Mesothelial cell of epicardium (in vitro differentiated cells): Measurements from ENCODE around the gene IBSP. TPM values are rescaled to one million over a fixed set of nuclear protein-coding genes. Genes with fewer than 3 reads are reported as not detected.

Source experiments
- DNase-seq, 2 experiments: peaks; one replicate each; pipeline ENCODE4 v3.0.0; 2021; ENCODE audit warnings: low spot score in 2 of 2; ENCODE audit not compliant: unreplicated experiment in 2 of 2
- H3K27ac Mint-ChIP-seq: 2 replicates; pipeline ENCODE4 v1.8.0; 2021; ENCODE audit warnings: mixed read lengths
- H3K27me3 Mint-ChIP-seq: 2 replicates; pipeline ENCODE4 v1.8.0; 2021; ENCODE audit warnings: low read depth, mixed read lengths
- H3K36me3 Mint-ChIP-seq: 2 replicates; pipeline ENCODE4 v1.8.0; 2021; ENCODE audit warnings: mixed read lengths
- H3K4me1 Mint-ChIP-seq: 2 replicates; pipeline ENCODE4 v1.8.0; 2021; ENCODE audit warnings: mixed read lengths
- H3K4me3 Mint-ChIP-seq: 2 replicates; pipeline ENCODE4 v1.8.0; 2021; ENCODE audit warnings: mild to moderate bottlenecking, moderate library complexity, mixed read lengths
- H3K9me3 Mint-ChIP-seq: 2 replicates; pipeline ENCODE4 v1.8.0; 2021; ENCODE audit warnings: mixed read lengths
- total RNA-seq: library from RNA; stranded (reverse); gene quantifications from 3 replicates; pipeline ENCODE4 v1.2.1, GENCODE V29; 2021
- TF ChIP-seq, protein P1 (sequence below): fragments of 200-600 bp; sonication (generic); IDR thresholded peaks from one replicate; pipeline ENCODE4 v1.5.0; 2021; ENCODE audit warnings: antibody characterized with exemption; ENCODE audit not compliant: unreplicated experiment

IBSP gene
- total RNA-seq, 1 donor from 2014 or later: not detected

DNA sequence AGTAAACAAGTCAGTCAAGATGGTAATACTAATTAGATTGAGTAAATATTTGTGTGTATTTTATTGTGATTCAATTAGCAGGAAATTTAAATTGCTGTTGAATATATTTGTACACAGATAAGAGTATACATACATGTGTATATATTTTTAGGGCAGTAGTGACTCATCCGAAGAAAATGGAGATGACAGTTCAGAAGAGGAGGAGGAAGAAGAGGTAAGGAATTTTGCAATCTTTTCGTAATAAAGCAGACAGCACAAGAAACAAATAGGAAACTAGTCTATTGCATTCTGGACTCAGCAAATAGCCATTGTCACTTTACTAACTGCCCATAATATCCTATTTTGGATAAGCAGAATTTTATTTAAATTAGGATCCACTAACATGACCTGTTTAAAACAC is 6.6 kb downstream of the IBSP start:
- no peaks in the 10 kb centered on the region for H3K9me3 Mint-ChIP-seq
- H3K4me3 Mint-ChIP-seq: no peak overlapping the region
- H3K27ac Mint-ChIP-seq: no peak overlapping the region
- no peaks in the 10 kb centered on the region for H3K4me1 Mint-ChIP-seq
- TF ChIP-seq, protein P1, sequence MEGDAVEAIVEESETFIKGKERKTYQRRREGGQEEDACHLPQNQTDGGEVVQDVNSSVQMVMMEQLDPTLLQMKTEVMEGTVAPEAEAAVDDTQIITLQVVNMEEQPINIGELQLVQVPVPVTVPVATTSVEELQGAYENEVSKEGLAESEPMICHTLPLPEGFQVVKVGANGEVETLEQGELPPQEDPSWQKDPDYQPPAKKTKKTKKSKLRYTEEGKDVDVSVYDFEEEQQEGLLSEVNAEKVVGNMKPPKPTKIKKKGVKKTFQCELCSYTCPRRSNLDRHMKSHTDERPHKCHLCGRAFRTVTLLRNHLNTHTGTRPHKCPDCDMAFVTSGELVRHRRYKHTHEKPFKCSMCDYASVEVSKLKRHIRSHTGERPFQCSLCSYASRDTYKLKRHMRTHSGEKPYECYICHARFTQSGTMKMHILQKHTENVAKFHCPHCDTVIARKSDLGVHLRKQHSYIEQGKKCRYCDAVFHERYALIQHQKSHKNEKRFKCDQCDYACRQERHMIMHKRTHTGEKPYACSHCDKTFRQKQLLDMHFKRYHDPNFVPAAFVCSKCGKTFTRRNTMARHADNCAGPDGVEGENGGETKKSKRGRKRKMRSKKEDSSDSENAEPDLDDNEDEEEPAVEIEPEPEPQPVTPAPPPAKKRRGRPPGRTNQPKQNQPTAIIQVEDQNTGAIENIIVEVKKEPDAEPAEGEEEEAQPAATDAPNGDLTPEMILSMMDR: no peak
- no peaks in the 10 kb centered on the region for H3K27me3 Mint-ChIP-seq
- H3K36me3 Mint-ChIP-seq: no peaks in the 10 kb centered on the region
- no peak for DNase-seq

DNA sequence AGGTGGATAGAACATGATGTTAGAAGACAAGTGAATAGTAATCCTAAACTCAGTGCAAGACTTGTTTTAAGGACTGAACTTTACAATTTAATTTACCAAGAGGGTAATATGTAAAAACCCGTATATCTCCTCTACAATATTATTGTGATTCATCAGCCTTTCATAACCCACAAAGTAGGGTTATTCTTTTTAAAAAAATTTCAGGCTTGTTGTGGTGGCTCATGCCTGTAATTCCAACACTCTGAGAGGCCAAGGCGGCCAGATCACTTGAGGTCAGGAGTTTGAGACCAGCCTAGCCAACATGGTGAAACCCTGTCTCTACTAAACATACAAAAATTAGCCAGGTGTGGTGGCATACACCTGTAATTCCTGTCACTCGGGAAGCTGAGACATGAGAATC is 7.2 kb downstream of the IBSP start:
- peaks cover 3% of the 10 kb centered on the region for H3K27me3 Mint-ChIP-seq
- H3K9me3 Mint-ChIP-seq: peaks cover 5% of the 10 kb centered on the region
- TF ChIP-seq, protein P1: no peak
- H3K36me3 Mint-ChIP-seq: no peaks in the 10 kb centered on the region
- H3K4me1 Mint-ChIP-seq: no peaks in the 10 kb centered on the region
- DNase-seq: no peak
- no peak overlapping the region for H3K4me3 Mint-ChIP-seq
- no peak overlapping the region for H3K27ac Mint-ChIP-seq

DNA sequence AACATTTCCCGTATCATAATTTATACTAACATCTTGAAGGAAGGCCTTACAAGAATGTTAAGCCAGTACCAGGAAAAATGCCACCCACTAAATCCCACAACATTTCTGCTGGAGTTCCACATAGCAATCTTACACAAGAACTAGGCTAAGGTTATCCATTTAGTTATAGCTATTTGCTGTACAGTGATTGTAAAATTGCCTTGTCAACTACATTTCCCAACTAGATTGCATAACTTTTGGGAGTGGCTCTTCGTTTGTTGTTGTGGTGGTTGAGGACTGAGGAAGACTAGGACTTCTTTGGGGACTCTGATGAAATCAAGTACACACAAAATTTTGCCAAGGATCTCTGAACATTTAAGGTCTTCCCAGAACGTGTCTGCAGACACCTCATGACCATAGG is 8.0 kb downstream of the IBSP start:
- Mint-ChIP-seq H3K4me1 (no peaks in the 10 kb centered on the region), H3K27me3 (peaks cover 3% of the 10 kb centered on the region), H3K4me3 (no peak overlapping the region), H3K36me3 (no peaks in the 10 kb centered on the region), H3K27ac (no peak overlapping the region), H3K9me3 (peaks cover 5% of the 10 kb centered on the region)
- TF ChIP-seq, protein P1: no peak
- no peak for DNase-seq

DNA sequence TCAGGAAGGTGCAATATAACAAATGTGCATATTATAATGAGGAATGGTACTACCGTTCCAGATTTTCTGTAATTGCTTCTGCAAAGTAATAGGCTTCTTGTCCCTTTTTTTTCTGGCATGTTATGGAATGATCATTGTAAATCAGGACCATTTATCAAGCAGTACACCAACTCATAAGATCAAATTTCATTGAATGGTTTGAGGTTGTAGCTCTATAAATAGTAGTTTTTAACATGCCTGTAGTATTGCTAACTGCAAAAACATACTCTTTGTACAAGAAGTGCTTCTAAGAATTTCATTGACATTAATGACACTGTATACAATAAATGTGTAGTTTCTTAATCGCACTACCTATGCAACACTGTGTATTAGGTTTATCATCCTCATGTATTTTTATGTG is 12.6 kb downstream of the IBSP start:
- Mint-ChIP-seq H3K27me3 (peaks cover 3% of the 10 kb centered on the region), H3K36me3 (no peaks in the 10 kb centered on the region), H3K4me1 (no peaks in the 10 kb centered on the region), H3K9me3 (peaks cover 34% of the 10 kb centered on the region), H3K4me3 (no peak overlapping the region), H3K27ac (no peak overlapping the region)
- TF ChIP-seq, protein P1: no peak
- no peak for DNase-seq

DNA sequence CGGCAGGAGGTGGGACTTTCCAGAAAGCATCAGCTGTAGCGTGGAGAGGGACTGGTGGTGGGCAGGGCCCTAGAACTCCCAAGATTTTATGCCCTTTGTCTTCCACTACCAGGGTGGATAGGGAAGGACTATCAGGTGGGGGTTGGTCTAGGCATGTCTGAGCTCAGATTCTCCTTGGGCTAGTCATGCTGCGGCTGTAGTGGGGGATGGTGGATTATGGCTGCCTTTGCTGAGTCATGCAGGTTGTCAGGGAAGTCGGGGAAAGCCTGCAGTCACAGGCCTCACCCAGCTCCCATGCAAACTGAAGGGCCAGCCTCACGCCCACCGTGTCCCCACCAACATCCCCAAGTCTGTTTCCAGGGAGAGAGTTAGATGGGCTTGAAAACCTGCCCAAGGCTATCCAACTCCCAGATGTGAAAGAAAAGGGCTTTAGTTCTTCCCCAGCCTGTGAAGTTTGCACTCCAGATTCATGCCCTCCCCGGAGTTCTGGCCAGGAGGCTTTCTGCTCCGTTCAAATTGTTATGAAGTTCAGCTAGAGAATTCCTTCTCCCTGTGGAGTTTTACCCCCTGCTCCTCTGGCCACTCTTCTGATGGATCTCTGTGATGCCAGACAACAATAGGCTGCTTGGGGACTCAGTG is 20.0 kb downstream of the IBSP start:
- H3K4me1 Mint-ChIP-seq: no peaks in the 10 kb centered on the region
- H3K27me3 Mint-ChIP-seq: no peaks in the 10 kb centered on the region
- no peak for DNase-seq
- H3K4me3 Mint-ChIP-seq: no peak overlapping the region
- H3K9me3 Mint-ChIP-seq: peaks cover 36% of the 10 kb centered on the region
- H3K27ac Mint-ChIP-seq: no peak overlapping the region
- TF ChIP-seq, protein P1: no peak
- H3K36me3 Mint-ChIP-seq: no peaks in the 10 kb centered on the region

DNA sequence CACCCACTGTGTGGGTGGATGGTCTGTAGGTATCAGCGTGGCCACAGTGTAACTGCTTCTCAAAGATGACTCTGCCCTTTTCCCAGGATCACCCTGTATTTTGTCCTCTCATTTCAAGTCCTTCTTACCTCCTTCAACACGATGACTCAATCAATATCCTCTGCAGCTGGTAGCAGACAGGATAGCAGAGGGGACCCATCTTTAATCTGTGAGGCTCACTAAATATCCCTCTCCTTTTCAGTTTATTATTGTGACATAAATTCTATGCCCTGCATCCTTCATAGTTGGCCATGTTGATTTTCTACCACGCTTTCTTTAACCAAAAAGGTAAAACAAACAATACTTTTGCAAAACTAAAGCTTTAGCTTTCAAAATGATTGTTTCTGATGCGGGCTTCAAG is 23.8 kb downstream of the IBSP start:
- Mint-ChIP-seq H3K9me3 (peaks cover 3% of the 10 kb centered on the region), H3K36me3 (no peaks in the 10 kb centered on the region), H3K27me3 (no peaks in the 10 kb centered on the region), H3K4me1 (no peaks in the 10 kb centered on the region), H3K27ac (no peak overlapping the region), H3K4me3 (no peak overlapping the region)
- TF ChIP-seq, protein P1: no peak
- DNase-seq: no peak
